GM19239 (cell line): ENCODE data around the gene UTF1.

Source experiments
- DNase-seq: peaks from one replicate; pipeline ENCODE4 v3.0.0; 2011; ENCODE audit warnings: low spot score; ENCODE audit not compliant: insufficient read length
- FAIRE-seq: peaks from 2 replicates; lab custom pipeline; 2011; peaks lifted over from hg19 to GRCh38; lab: Jason Lieb, UNC

UTF1 gene

GRCh38 chr10:133242611-133243356, 12.8 kb downstream of the UTF1 start:
- FAIRE-seq (no peak), DNase-seq (no peak)

DNA sequence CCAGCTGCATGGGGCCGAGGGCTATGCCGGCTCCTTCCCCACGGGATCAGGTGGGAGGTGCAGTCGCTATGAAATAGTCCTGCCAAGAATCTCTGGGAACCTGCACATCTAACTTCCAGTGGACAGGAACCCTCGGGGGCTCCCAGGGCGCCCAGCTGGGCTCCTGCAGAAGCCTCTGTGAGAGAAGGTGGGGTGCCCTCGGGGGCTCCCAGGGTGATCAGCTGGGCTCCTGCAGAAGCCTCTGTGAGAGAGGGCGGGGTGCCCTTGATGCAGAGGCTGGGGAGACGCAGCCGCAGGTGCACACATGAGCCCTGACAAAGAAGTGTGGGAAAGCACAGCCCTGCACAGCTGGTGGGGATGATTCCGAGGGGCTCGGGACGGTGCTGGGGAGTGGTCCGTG, 13.6 kb downstream of the UTF1 start:
- FAIRE-seq = no peak
- no peak for DNase-seq

GRCh38 chr10:133245439-133246235, 15.6 kb downstream of the UTF1 start:
- FAIRE-seq (no peak), DNase-seq (no peak)

- FAIRE-seq (no peak), DNase-seq (no peak)
Measured at GRCh38 chr10:133246236-133246626, 16.2 kb downstream of the UTF1 start.

DNA sequence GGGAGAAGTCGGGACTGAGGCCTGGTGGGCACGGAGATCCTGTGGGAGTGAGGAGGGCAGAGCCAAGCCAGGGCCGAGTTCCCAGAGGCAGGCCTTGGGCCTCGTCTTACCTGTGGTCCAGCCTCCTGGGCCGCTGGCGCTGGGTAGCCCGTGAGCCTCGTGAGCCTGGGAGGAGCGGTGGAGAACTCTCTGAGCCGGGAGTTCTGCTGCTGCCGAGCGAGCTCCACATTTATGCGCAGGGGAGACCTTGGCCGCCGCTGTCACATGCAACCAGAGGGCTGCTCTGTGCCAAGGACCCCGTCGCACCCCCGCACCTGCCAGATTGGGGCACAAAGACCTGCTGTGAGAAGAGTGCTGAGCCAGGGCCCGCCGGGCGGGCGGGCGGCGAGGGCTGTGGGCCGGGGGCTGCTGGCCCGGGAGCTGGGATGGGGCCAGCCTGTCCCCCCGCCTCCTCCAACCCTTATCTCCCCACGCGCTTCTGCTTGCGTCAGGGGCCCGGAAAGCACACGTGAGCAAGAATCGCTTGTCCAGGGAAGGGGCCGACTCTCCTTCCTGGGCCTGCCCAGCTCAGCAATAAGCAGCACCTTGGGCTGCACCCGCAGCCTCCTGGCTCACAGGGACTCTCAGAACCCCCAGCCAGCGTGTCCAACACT, 17.8 kb downstream of the UTF1 start:
- FAIRE-seq (no peak), DNase-seq (no peak)

GRCh38 chr10:133248334-133248715, 18.3 kb downstream of the UTF1 start:
- DNase-seq = no peak
- FAIRE-seq = no peak

DNA sequence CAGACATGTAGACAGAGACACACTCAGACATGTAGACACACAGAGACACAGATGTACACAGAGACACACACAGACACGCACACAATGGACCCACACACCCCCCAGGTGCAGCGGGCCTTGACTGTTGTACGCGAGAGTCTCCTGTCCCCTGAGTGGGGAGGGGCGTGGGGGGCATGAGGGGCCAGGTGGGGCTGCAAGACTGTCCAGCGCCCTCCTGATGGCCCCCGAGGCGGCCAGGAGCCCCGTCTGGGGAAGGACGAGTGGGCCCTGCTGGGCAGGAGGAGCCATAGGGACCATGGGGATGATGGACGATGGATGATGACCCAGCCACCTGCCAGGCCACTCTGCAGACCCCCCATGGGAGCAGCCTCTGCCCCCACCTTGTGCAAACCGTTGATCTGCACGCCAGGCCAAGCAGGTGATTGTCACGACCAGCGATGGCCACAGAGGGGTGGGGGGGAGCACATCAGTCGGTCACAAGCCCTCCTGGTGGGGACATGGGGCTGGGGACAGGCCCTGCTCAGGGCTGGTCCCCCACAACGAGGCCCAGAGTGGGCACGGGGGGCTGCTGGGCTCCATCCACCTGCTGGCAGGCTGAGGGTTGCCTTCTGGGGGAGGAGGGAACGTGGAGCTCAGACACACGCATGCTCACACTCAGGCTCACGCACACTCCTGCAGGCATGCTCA, 19.2 kb downstream of the UTF1 start:
- DNase-seq (no peak), FAIRE-seq (no peak)

GRCh38 chr10:133249975-133250754, 20.1 kb downstream of the UTF1 start:
- FAIRE-seq (no peak), DNase-seq (no peak)

GRCh38 chr10:133251388-133252222, 21.6 kb downstream of the UTF1 start:
- no peak for DNase-seq
- FAIRE-seq = no peak

DNA sequence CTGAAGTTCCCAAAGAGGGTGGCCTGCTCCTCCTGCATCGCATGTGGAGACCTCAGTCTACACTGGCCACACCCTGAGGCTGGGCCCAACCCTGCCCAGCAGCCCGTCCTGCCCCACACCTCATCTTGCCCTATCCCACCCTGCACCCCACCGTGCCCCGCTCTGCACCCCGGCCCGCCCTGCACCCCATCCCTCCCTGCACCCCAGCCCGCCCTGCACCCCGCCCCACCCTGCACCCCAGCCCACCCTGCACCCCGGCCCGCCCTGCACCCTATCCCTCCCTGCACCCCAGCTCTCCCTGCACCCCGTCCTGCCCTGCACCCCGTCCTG, 22.2 kb downstream of the UTF1 start:
- no peak for FAIRE-seq
- no peak for DNase-seq

DNA sequence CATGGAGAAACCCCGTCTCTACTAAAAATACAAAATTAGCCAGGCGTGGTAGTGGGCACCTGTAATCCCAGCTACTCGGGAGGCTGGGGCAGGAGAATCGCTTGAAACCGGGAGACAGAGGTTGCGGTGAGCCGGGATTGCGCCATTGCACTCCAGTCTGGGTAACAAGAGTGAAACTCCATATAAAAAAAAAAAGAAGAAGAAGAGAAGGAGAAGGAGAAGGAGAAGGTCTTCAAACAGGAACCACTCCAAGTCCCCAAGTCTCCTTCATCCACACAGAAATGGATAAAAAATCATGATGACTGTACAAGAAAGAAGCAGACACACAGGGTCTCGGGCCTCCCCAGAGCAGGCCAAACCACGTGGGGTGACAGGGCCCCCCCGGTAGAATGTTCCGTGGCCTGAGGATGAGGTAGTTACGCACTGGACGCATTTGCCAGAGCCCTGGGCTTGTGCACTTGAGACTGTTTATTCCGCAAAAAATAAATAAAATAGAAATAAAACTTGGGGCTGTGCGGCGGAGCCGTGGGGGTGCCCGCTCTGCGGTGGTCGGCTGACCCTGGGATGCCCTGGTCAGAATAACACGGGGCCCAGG, 23.4 kb downstream of the UTF1 start:
- FAIRE-seq (no peak), DNase-seq (no peak)

DNA sequence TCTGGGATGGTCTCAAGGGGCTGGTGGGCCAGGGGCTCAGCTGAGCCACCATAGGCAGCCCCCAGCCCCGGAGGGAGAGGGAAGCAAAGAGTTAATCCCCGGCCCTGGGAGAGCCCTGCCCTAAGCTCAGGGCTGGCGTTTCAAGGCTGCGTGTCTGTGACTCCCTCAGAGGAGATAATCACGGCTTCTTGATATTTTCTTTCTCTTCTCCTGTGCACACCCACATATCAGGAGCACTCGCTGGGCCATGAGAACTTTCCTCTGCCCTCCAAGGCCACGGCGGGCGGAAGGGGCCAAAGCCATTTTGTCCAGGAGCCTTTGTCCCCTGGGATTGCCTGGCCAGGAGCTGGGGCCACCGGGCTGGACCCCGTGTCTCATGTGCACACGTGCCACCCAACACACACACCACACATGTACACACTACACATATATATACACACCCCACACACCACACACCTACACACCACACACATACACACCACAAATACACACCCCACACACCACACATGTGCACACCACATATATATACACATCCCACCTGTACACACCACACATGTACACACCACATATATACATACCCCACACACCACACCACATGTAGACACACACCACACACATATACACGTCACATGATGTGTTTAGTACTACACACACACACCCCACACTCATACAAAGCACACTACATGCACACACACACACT, 24.6 kb downstream of the UTF1 start:
- FAIRE-seq = no peak

DNA sequence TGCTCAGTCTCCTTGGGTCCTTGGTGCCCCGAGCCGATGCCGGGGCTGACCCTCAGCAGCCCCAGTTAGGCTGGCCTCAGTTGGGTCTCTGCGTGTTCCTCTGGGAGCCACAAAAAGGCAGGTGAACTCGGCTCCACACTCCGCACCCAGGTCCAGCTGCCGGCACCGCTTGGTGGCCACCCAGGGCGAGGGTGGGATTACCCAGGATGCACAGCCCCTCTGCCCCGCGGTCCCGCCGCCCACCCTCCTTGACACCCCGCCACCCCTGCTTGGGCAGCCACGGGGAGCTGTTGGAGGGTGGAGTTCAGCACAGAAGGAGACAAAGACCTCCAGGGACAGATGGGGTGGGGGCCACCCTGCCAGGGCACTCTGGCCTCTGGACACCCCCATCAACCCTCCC, 25.3 kb downstream of the UTF1 start:
- FAIRE-seq (no peak), DNase-seq (no peak)

More for the DNA sequence above, 24.6 kb downstream of the UTF1 start:
- no peak for DNase-seq

GRCh38 chr10:133257489-133258065, 27.6 kb downstream of the UTF1 start:
- DNase-seq (no peak), FAIRE-seq (peak; percentile 49)

- no peak for FAIRE-seq
- peak; percentile 75 for DNase-seq
Measured at GRCh38 chr10:133258066-133258817, 28.2 kb downstream of the UTF1 start.

GRCh38 chr10:133258818-133259601, 29.0 kb downstream of the UTF1 start:
- FAIRE-seq (no peak), DNase-seq (no peak)
